Neuronal stem cell (in vitro differentiated cells): ENCODE results near the gene CCDC12.
A peak's percentile ranks its signal among the peaks of the same experiment; 100 is the strongest.

ENCODE experiments used
- DNase-seq: peaks from one replicate; pipeline ENCODE4 v3.0.0-alpha.2; 2013; ENCODE audit warnings: low spot score
- H2AFZ ChIP-seq: one replicate; pipeline ENCODE4 v1.6.1; 2013; ENCODE audit warnings: mild to moderate bottlenecking, low read length, inconsistent platforms
- H2AK5ac ChIP-seq: 2 replicates; pipeline ENCODE4 v1.6.1; 2013; ENCODE audit warnings: low read depth, mild to moderate bottlenecking, inconsistent platforms, low read length, moderate library complexity, mixed read lengths
- H2BK120ac ChIP-seq: 2 replicates; pipeline ENCODE4 v1.6.1; 2013; ENCODE audit warnings: low read depth, mild to moderate bottlenecking, inconsistent platforms, low read length, moderate library complexity, mixed read lengths
- H2BK12ac ChIP-seq: one replicate; pipeline ENCODE4 v1.6.1; 2013; ENCODE audit warnings: low read length, inconsistent platforms
- H2BK15ac ChIP-seq: 2 replicates; pipeline ENCODE4 v1.6.1; 2013; ENCODE audit warnings: mild to moderate bottlenecking, low read length, inconsistent platforms, mixed read lengths
- H2BK5ac ChIP-seq: one replicate; pipeline ENCODE4 v1.6.1; 2013; ENCODE audit warnings: inconsistent platforms, mild to moderate bottlenecking, low read length, moderate library complexity
- H3K14ac ChIP-seq: one replicate; pipeline ENCODE4 v1.6.1; 2013; ENCODE audit warnings: low read length, inconsistent platforms
- H3K18ac ChIP-seq: 2 replicates; pipeline ENCODE4 v1.6.1; 2013; ENCODE audit warnings: low read length, inconsistent platforms
- H3K23ac ChIP-seq: 2 replicates; pipeline ENCODE4 v1.6.1; 2013; ENCODE audit warnings: low read depth, mild to moderate bottlenecking, mixed read lengths, low read length, inconsistent platforms; ENCODE audit not compliant: poor library complexity
- H3K27ac ChIP-seq: replicated peaks from 3 replicates; pipeline ENCODE4 v1.5.1; 2013; ENCODE audit warnings: low read length, inconsistent platforms
- H3K27me3 ChIP-seq, 3 experiments: 2 replicates each; pipeline ENCODE4 v1.6.1; 2013; ENCODE audit warnings: low read length in 3 of 3, mild to moderate bottlenecking in 2 of 3, inconsistent platforms in 1 of 3, low read depth in 1 of 3, mixed read lengths in 1 of 3, moderate library complexity in 1 of 3; ENCODE audit not compliant: control insufficient read depth in 3 of 3, insufficient read depth in 3 of 3
- H3K36me3 ChIP-seq, 2 donors: replicated peaks in 1 of 2; 2 replicates each; pipeline ENCODE4 v1.6.1; 2013; ENCODE audit warnings: low read length in 2 of 2; ENCODE audit not compliant: control insufficient read depth in 2 of 2, insufficient read depth in 2 of 2
- H3K4ac ChIP-seq: 2 replicates; pipeline ENCODE4 v1.6.1; 2013; ENCODE audit warnings: inconsistent platforms, mild to moderate bottlenecking, low read length, moderate library complexity
- H3K4me1 ChIP-seq, 2 donors: 1 replicate in 1 of 2; 2 replicates in 1 of 2; pipeline ENCODE4 v1.6.1; 2013; ENCODE audit warnings: low read length in 2 of 2, low read depth in 1 of 2; ENCODE audit not compliant: control insufficient read depth in 2 of 2, insufficient read depth in 1 of 2
- H3K4me2 ChIP-seq: one replicate; pipeline ENCODE4 v1.6.1; 2013; ENCODE audit warnings: mild to moderate bottlenecking, low read length, inconsistent platforms; ENCODE audit not compliant: insufficient read depth, poor library complexity, severe bottlenecking
- H3K4me3 ChIP-seq, 2 donors: 2 replicates each; pipeline ENCODE4 v1.5.1; 2013; ENCODE audit warnings: low read length in 2 of 2, mild to moderate bottlenecking in 2 of 2, inconsistent platforms in 1 of 2, moderate library complexity in 1 of 2
- H3K79me1 ChIP-seq: one replicate; pipeline ENCODE4 v1.6.1; 2013; ENCODE audit warnings: low read depth, mild to moderate bottlenecking, inconsistent platforms, low read length, moderate library complexity
- H3K9ac ChIP-seq: one replicate; pipeline ENCODE4 v1.6.1; 2013; ENCODE audit warnings: mild to moderate bottlenecking, low read depth, low read length, inconsistent platforms; ENCODE audit not compliant: poor library complexity
- H3K9me3 ChIP-seq, 2 donors: replicated peaks in 1 of 2; 2 replicates each; pipeline versions ENCODE3 to v1.6.1; 2013; ENCODE audit warnings: low read length in 2 of 2, mild to moderate bottlenecking in 2 of 2, inconsistent platforms in 1 of 2, low read depth in 1 of 2, mixed read lengths in 1 of 2, moderate library complexity in 1 of 2; ENCODE audit not compliant: control insufficient read depth in 2 of 2, insufficient read depth in 1 of 2
- H4K8ac ChIP-seq: one replicate; pipeline ENCODE4 v1.6.1; 2013; ENCODE audit warnings: low read depth, mild to moderate bottlenecking, inconsistent platforms, low read length, moderate library complexity
- H4K91ac ChIP-seq: one replicate; pipeline ENCODE4 v1.6.1; 2013; ENCODE audit warnings: low read length, low read depth, mild to moderate bottlenecking, inconsistent platforms; ENCODE audit not compliant: poor library complexity
- WGBS, 2 donors: extraction: QIAGEN DNeasy Blood & Tissue Kit; methylation state at CpG; one replicate each; pipeline ENCODE4 v1.1.7; 2013; ENCODE audit warnings: missing lambda C conversion rate in 2 of 2, mixed read lengths in 1 of 2; ENCODE audit not compliant: insufficient read length in 2 of 2, insufficient replicate concordance in 1 of 2; ENCODE audit errors: extremely low coverage in 2 of 2; 5-methylcytosine and 5-hydroxymethylcytosine counted together

Gene CCDC12

DNA sequence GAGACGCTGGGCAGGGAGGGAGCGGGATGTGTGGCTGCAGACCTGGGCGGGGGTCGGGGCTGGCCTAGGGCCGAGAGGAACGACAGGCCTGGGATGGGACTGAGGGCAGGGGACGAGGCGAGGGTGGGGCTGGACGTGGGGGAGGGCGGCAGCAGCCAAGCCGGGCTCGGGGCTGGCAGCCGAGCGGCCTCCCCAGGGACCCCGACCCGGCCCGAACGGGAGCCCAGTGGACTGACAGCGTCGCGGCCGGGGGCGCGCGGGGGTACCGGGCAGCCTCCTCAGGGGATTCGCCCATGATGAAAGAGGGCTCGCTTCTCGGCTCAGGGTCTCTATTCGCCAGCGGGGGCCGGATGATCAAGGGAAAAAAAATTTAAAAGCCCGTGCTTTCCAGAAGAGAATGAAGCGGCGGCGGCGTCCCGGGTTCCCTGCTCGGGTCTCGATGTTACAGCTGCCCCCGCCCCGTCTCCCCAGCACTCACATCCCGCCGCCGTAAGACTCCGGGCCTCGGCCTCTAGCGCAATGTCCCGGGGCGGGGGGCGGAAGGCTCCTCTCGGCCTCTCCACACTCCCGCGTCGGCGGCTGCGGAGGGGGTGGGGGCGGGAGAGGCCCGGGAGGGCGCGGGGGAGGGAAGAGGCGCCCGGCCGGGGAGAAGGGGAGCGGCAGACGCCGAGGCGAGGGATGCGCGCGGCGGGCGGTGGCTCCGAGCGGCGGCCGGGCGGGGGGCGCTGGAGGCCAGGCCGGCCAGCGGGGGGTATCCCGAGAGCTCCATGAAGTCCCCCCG is 94.8 kb downstream of the CCDC12 start:
- peaks cover 8 to 20% of the 10 kb centered on the region in 2 donors for H3K4me1 ChIP-seq
- H4K8ac ChIP-seq = no peak overlapping the region
- peak overlapping the region; percentile 21 for H3K14ac ChIP-seq
- no peak overlapping the region for H3K23ac ChIP-seq
- H2AK5ac ChIP-seq = peak overlapping the region; percentile 84
- peaks cover 0 to 6% of the 10 kb centered on the region in 2 donors for H3K9me3 ChIP-seq
- peak overlapping the region; percentile 30 for H4K91ac ChIP-seq
- H2BK15ac ChIP-seq = peak overlapping the region; percentile 75
- peak overlapping the region; percentile 94 for H2AFZ ChIP-seq
- H3K79me1 ChIP-seq = no peaks in the 10 kb centered on the region
- peaks cover 17 to 91% (median 56%) of the 10 kb centered on the region in 3 experiments for H3K27me3 ChIP-seq
- peak overlapping the region; percentile 64 for H3K18ac ChIP-seq
- peak overlapping the region; percentile 38 to 80 for H3K4me3 ChIP-seq
- no peak overlapping the region for H3K4ac ChIP-seq
- no peaks in the 10 kb centered on the region for H3K36me3 ChIP-seq
- DNase-seq = no peak
- peak overlapping the region; percentile 100 for H3K4me2 ChIP-seq
- no peak overlapping the region for H2BK5ac ChIP-seq
- H3K9ac ChIP-seq = peak overlapping the region; percentile 86
- H2BK12ac ChIP-seq = peak overlapping the region; percentile 73
- H2BK120ac ChIP-seq = peak overlapping the region; percentile 61
- no CpG with 5 or more reads among the region's 83 CpGs for WGBS, 2 donors
- no peak overlapping the region for H3K27ac ChIP-seq

DNA sequence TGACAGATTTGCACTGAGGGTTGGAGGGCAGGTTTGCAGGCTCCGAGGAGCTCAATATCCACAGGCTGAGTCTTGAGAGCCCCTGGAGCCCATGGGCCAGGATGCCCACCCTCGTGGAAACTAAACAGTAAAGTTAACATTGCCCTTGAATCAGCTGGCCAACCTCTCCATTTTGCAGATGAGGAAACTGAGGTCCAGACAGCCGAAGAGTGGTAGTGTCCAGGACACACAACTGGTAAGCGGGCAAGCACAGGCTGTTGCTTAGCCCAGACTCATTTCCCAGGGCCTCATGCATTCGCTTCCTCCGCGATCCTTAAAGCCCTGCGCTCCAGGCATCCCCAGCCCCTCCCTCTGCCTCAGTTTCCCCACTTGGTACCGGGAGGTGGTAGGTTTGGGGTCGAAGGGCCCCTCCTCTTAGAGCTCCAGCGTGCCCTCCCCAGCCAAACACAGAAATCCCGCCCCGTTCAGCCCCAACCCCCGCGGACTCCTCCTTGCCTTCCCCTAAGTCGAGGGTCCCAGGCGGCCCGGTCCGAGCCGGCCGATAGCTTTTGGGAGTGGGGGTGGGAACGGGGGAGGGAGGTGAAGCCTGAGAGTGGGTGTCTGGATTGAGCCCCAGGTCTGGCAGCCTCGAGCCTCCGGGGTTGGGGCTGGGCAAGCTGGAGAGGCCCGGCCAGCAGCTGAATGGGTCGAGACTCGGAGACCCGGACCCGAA is 95.5 kb downstream of the CCDC12 start:
- Histone ChIP-seq H4K8ac (no peak overlapping the region), H3K79me1 (no peaks in the 10 kb centered on the region), H3K4ac (no peak overlapping the region), H3K4me2 (peak overlapping the region; percentile 100), H2BK5ac (no peak overlapping the region), H2AFZ (peak overlapping the region; percentile 94), H3K4me1 (peaks cover 8 to 20% of the 10 kb centered on the region in 2 donors), H3K36me3 (no peaks in the 10 kb centered on the region), H2AK5ac (peak overlapping the region; percentile 91), H3K9ac (peak overlapping the region; percentile 86), H2BK12ac (peak overlapping the region; percentile 73), H3K18ac (peak overlapping the region; percentile 64), H3K27ac (no peak overlapping the region), H3K23ac (no peak overlapping the region), H3K9me3 (peaks cover 0 to 6% of the 10 kb centered on the region in 2 donors), H2BK120ac (peak overlapping the region; percentile 61), H3K27me3 (peaks cover 17 to 92% (median 55%) of the 10 kb centered on the region in 3 experiments), H4K91ac (peak overlapping the region; percentile 27), H3K4me3 (peak overlapping the region in 1 of 2 donors; percentile 68), H2BK15ac (peak overlapping the region; percentile 75), H3K14ac (peak overlapping the region; percentile 47)
- no CpG with 5 or more reads among the region's 29 CpGs for WGBS, 2 donors
- no peak for DNase-seq

DNA sequence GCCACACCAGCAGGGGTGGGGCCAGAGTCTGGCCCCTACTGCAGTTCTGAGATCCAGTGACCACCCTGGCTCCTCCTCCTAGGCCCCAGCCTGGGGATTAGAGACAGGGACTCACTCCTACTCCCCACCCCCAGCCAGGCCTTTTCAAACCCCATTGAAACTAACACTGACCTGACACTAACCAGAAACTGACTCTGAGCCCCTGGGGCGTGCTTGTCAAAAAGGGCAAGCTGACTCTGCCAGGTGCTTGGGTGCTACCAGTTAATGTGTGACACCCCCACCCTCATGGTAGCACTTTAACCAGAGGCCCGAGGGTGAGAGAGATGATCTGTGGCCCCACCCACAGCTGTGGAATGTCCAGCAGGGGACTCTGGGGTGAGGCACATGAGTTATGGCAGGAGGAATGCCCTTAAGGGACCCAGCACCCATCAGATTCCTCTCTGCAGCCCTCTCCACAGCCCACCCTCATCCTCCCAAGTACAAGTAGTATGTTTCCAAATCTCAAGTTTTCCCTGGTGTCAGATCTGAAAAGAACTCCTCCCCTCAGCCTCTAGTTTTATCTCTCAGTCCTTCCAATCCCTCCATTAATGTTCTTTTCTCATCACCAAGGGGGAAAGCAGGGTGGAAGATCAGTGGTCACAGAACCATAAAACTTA is 97.6 kb downstream of the CCDC12 start:
- Histone ChIP-seq H3K27ac (no peak overlapping the region), H3K18ac (peak overlapping the region; percentile 32), H2BK12ac (no peak overlapping the region), H2AK5ac (no peak overlapping the region), H4K8ac (no peak overlapping the region), H3K9ac (peak overlapping the region; percentile 4), H3K79me1 (no peaks in the 10 kb centered on the region), H3K36me3 (no peaks in the 10 kb centered on the region), H2BK15ac (no peak overlapping the region), H3K23ac (no peak overlapping the region), H4K91ac (no peak overlapping the region), H3K4me1 (peaks cover 8 to 15% of the 10 kb centered on the region in 2 donors), H3K4me3 (no peak overlapping the region), H3K4me2 (peak overlapping the region; percentile 28), H3K14ac (no peak overlapping the region), H3K4ac (no peak overlapping the region), H2BK120ac (no peak overlapping the region), H2BK5ac (no peak overlapping the region), H3K27me3 (peaks cover 16 to 89% (median 34%) of the 10 kb centered on the region in 3 experiments), H2AFZ (no peak overlapping the region), H3K9me3 (peaks cover 0 to 2% of the 10 kb centered on the region in 2 donors)
- no CpG with 5 or more reads among the region's 2 CpGs for WGBS, 2 donors
- peak; percentile 47 for DNase-seq
